Type B pancreatic cell (in vitro differentiated cells): ENCODE measurements around the gene CACTIN. TPM values are rescaled to one million over a fixed set of nuclear protein-coding genes. Genes with fewer than 3 reads are reported as not detected.

Source experiments
- DNase-seq: peaks from one replicate; pipeline ENCODE4 v3.0.0; 2021; ENCODE audit warnings: mixed read lengths; ENCODE audit not compliant: unreplicated experiment; ENCODE audit errors: extremely low spot score
- H3K27ac Mint-ChIP-seq: 2 replicates; pipeline ENCODE4 v1.8.0; 2021; ENCODE audit warnings: mild to moderate bottlenecking, mixed read lengths
- H3K27me3 Mint-ChIP-seq: 2 replicates; pipeline ENCODE4 v1.8.0; 2021; ENCODE audit warnings: mixed read lengths
- H3K36me3 Mint-ChIP-seq: 2 replicates; pipeline ENCODE4 v1.8.0; 2021; ENCODE audit warnings: mixed read lengths
- H3K4me1 Mint-ChIP-seq: one replicate; pipeline ENCODE4 v1.8.0; 2021; ENCODE audit warnings: mixed read lengths; ENCODE audit not compliant: unreplicated experiment
- H3K4me3 Mint-ChIP-seq: 2 replicates; pipeline ENCODE4 v1.8.0; 2021; ENCODE audit warnings: mild to moderate bottlenecking, mixed read lengths
- H3K9me3 Mint-ChIP-seq: 2 replicates; pipeline ENCODE4 v1.8.0; 2021; ENCODE audit warnings: mixed read lengths
- total RNA-seq: library from RNA; stranded (reverse); gene quantifications from 2 replicates; pipeline ENCODE4 v1.2.1, GENCODE V29; 2021; ENCODE audit warnings: low replicate concordance
- TF ChIP-seq, protein P1 (sequence below): fragments of 200-600 bp; sonication (generic); conservative IDR thresholded peaks from 2 replicates; pipeline ENCODE4 v1.5.0; 2021; ENCODE audit warnings: antibody characterized with exemption, mild to moderate bottlenecking

CACTIN gene
- total RNA-seq, 1 donor from 2014 or later = 32.4 TPM

DNA sequence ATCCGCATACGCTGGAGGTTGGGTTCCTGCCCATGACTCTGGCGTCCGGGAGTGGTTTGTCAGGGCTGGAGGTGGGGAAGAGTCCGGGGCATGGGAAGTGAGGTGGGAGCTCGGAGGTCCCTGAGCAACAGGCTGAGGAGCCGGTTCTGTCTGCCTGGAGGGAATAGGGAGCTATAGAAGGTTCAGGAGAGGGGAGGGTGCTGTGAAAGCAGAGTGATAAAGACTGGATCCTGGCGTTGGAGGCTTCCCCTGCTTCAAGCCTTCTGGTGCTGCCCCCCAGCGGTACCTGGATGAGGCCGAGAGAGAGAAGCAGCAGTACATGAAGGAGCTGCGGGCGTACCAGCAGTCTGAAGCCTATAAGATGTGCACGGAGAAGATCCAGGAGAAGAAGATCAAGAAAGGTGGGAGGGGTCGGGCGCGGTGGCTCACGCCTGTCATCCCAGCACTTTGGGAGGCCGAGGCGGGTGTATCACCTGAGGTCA, 51.3 kb downstream of the CACTIN start:
- Mint-ChIP-seq H3K9me3 (no peaks in the 10 kb centered on the region), H3K36me3 (peaks cover 7% of the 10 kb centered on the region), H3K27ac (no peak overlapping the region), H3K4me3 (peak overlapping the region; percentile 84), H3K27me3 (peaks cover 11% of the 10 kb centered on the region), H3K4me1 (peaks cover 16% of the 10 kb centered on the region)
- TF ChIP-seq, protein P1, sequence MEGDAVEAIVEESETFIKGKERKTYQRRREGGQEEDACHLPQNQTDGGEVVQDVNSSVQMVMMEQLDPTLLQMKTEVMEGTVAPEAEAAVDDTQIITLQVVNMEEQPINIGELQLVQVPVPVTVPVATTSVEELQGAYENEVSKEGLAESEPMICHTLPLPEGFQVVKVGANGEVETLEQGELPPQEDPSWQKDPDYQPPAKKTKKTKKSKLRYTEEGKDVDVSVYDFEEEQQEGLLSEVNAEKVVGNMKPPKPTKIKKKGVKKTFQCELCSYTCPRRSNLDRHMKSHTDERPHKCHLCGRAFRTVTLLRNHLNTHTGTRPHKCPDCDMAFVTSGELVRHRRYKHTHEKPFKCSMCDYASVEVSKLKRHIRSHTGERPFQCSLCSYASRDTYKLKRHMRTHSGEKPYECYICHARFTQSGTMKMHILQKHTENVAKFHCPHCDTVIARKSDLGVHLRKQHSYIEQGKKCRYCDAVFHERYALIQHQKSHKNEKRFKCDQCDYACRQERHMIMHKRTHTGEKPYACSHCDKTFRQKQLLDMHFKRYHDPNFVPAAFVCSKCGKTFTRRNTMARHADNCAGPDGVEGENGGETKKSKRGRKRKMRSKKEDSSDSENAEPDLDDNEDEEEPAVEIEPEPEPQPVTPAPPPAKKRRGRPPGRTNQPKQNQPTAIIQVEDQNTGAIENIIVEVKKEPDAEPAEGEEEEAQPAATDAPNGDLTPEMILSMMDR = peak; percentile 60
- no peak for DNase-seq

GRCh38 chr19:3573858-3574637, 52.5 kb downstream of the CACTIN start:
- Mint-ChIP-seq H3K27ac (no peak overlapping the region), H3K4me1 (peaks cover 16% of the 10 kb centered on the region), H3K36me3 (peaks cover 7% of the 10 kb centered on the region), H3K4me3 (peak overlapping the region; percentile 84), H3K9me3 (no peaks in the 10 kb centered on the region), H3K27me3 (peaks cover 8% of the 10 kb centered on the region)
- TF ChIP-seq, protein P1 = no peak
- peak; percentile 85 for DNase-seq

DNA sequence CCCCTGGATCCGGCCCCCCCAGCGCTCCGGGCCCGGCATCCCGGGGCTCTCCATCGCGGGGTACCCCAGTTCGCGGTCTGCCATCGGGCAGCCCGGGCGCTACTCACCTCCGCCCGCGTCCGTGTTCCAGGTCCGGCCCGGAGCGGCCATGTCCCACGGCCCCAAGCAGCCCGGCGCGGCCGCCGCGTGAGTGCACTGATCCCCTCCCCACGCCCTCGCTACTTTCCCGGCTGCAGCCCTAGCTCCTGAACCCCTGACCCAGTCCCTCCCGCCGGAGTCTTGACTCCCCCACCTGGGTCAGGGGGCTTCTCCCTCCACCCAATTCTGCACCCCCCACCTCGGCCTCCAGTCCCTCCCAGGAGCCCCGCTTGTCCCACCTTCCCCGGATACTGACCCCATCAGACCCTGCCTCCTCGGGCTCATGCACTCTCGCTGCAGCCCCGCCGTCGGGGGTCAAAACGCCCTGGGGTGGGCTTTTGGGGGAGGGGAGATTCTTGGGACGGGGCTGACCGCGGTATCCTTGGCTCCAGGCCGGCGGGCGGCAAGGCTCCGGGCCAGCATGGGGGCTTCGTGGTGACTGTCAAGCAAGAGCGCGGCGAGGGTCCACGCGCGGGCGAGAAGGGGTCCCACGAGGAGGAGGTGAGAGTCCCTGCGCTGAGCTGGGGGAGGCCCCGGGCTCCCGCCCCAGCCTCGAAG, 53.3 kb downstream of the CACTIN start:
- Mint-ChIP-seq H3K27ac (no peak overlapping the region), H3K9me3 (no peaks in the 10 kb centered on the region), H3K27me3 (peaks cover 8% of the 10 kb centered on the region), H3K4me3 (peak overlapping the region; percentile 84), H3K4me1 (peaks cover 21% of the 10 kb centered on the region), H3K36me3 (peaks cover 7% of the 10 kb centered on the region)
- DNase-seq = no peak
- TF ChIP-seq, protein P1 = no peak

- Mint-ChIP-seq H3K27me3 (peaks cover 8% of the 10 kb centered on the region), H3K4me3 (peak within 1 kb of the TSS; percentile 89), H3K27ac (peak within 1 kb of the TSS; percentile 72), H3K4me1 (peaks cover 21% of the 10 kb centered on the region), H3K9me3 (no peaks in the 10 kb centered on the region), H3K36me3 (peaks cover 7% of the 10 kb centered on the region)
- no peak for DNase-seq
- TF ChIP-seq, protein P1 = no peak
These were observed 53.8 kb downstream of the CACTIN start, which contains the start of gene HMG20B for GRCh38 chr19:3572855-3573161. TSS of gene HMG20B (plus strand) at chr19:3572944. CDS start at chr19:3573310, 366 bp downstream.

GRCh38 chr19:3572132-3572854, 54.3 kb downstream of the CACTIN start:
- Mint-ChIP-seq H3K27me3 (peaks cover 8% of the 10 kb centered on the region), H3K9me3 (no peaks in the 10 kb centered on the region), H3K4me3 (peak overlapping the region; percentile 89), H3K36me3 (peaks cover 7% of the 10 kb centered on the region), H3K27ac (peak overlapping the region; percentile 72), H3K4me1 (peaks cover 21% of the 10 kb centered on the region)
- peak; percentile 100 for DNase-seq
- TF ChIP-seq, protein P1 = no peak
